Spleen (tissue), 7 donors: ENCODE data around the gene GNG13.

Experiments
- CTCF ChIP-seq, 11 experiments: fragments of 200-600 bp in 7 of 11; fragments of 450-650 bp in 4 of 11; sonication (generic) in 4 of 11; IDR thresholded peaks in 8 of 11; conservative IDR thresholded peaks in 3 of 11; 1 replicate in 7 of 11; 2 replicates in 4 of 11; pipeline versions ENCODE4 v1.4.0 to v1.8.0; 2016 to 2021; ENCODE audit warnings: antibody characterized with exemption in 11 of 11, inconsistent platforms in 4 of 11, mild to moderate bottlenecking in 1 of 11
- POLR2A ChIP-seq, 3 donors: fragments of 450-650 bp; IDR thresholded peaks; one replicate each; pipeline ENCODE4 v1.5.1; 2017; ENCODE audit warnings: antibody characterized with exemption in 3 of 3, mild to moderate bottlenecking in 1 of 3
- donor health status: DM: no; HTN: no; CAD: no; lungs with moderate emphysema.
- donor health status: DM: no; HTN: no; CAD: no.
- donor health status: DM: no; HTN: no; CAD: no.

- TF ChIP-seq CTCF (IDR thresholded peaks at IDR 0.05 in 8 of 11, conservative IDR thresholded peaks at IDR 0.05 in 3 of 11): no peak
- no peak for TF ChIP-seq POLR2A (IDR thresholded peaks at IDR 0.05)
Measured at GRCh38 chr16:790086-790485, 10.4 kb downstream of the GNG13 start.
